ENCODE measurements around the gene KIAA0513.

KIAA0513 gene

GRCh38 chr16:85017633-85018032 is 10.0 kb upstream of the KIAA0513 start:
- TF ChIP-seq CTCF (IDR thresholded peaks at IDR 0.05; ENCODE audit: low read depth, low read length, missing control alignments), result no peak
- H3K4me3 ChIP-seq (ENCODE audit: low read depth, low read length), result no peak overlapping the region
- no peak for DNase-seq (ENCODE audit: low read depth)

GRCh38 chr16:85018529-85019236 is 8.9 kb upstream of the KIAA0513 start:
- no peak for DNase-seq (ENCODE audit: low read depth)
- TF ChIP-seq CTCF (IDR thresholded peaks at IDR 0.05; ENCODE audit: low read depth, low read length, missing control alignments), result no peak
- no peak overlapping the region for H3K4me3 ChIP-seq (ENCODE audit: low read depth, low read length)

DNA sequence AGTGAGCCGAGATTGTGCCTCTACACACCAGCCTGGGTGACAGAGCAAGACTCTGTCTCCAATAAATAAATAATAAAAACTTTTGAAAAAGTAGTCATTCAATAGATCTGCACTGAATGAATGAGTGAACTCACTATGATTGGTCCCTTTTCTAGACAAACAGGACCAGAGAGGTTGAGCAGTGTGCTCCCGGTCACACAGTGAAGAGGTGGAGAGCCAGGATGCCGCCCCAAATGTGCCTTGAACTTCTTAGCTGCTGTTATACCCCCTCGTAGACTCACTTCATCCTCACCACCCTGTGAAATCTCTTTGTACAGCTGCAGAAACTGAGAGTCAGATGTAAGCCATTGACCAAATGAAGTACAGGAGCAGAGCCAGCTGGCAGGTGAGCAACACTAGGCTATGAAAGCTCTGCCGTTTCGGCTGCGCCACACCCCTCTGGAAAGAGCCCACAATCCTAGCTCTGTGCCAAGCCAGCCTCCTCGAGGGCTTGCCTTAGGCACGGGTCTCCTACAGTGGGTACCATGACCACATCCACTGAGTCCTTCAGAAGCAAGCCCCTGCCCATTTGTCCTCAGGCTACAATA is 7.8 kb upstream of the KIAA0513 start:
- no peak for TF ChIP-seq CTCF (IDR thresholded peaks at IDR 0.05; ENCODE audit: low read depth, low read length, missing control alignments)
- no peak overlapping the region for H3K4me3 ChIP-seq (ENCODE audit: low read depth, low read length)
- no peak for DNase-seq (ENCODE audit: low read depth)

- no peak overlapping the region for H3K4me3 ChIP-seq (ENCODE audit: low read depth, low read length)
- TF ChIP-seq CTCF (IDR thresholded peaks at IDR 0.05; ENCODE audit: low read depth, low read length, missing control alignments), result no peak
- DNase-seq (ENCODE audit: low read depth), result no peak
Measured at GRCh38 chr16:85025781-85026653, 1.6 kb upstream of the KIAA0513 start.

GRCh38 chr16:85026703-85027102 is 892 bp upstream of the KIAA0513 start:
- no peak for DNase-seq (ENCODE audit: low read depth)
- no peak for TF ChIP-seq CTCF (IDR thresholded peaks at IDR 0.05; ENCODE audit: low read depth, low read length, missing control alignments)
- H3K4me3 ChIP-seq (ENCODE audit: low read depth, low read length), result peak overlapping the region; percentile 77; the same call in 1 of the 2 replicates

GRCh38 chr16:85027958-85028684 is 526 bp downstream of the KIAA0513 start:
- DNase-seq (ENCODE audit: low read depth), result no peak
- peak overlapping the region; percentile 77 for H3K4me3 ChIP-seq (ENCODE audit: low read depth, low read length)
- peak; percentile 39 for TF ChIP-seq CTCF (IDR thresholded peaks at IDR 0.05; ENCODE audit: low read depth, low read length, missing control alignments)
